NCI-H774 (cell line): ENCODE measurements around the gene CHCHD4.
"Not testable (repeated sequence)": the region's sequence is repeated elsewhere in the genome, so short reads cannot be mapped to it uniquely, and the experiment has no call there.

ENCODE experiments used
- DNase-seq: peaks from one replicate; lab custom pipeline; 2025; lab: John Stamatoyannopoulos, UW

The CHCHD4 gene

DNA sequence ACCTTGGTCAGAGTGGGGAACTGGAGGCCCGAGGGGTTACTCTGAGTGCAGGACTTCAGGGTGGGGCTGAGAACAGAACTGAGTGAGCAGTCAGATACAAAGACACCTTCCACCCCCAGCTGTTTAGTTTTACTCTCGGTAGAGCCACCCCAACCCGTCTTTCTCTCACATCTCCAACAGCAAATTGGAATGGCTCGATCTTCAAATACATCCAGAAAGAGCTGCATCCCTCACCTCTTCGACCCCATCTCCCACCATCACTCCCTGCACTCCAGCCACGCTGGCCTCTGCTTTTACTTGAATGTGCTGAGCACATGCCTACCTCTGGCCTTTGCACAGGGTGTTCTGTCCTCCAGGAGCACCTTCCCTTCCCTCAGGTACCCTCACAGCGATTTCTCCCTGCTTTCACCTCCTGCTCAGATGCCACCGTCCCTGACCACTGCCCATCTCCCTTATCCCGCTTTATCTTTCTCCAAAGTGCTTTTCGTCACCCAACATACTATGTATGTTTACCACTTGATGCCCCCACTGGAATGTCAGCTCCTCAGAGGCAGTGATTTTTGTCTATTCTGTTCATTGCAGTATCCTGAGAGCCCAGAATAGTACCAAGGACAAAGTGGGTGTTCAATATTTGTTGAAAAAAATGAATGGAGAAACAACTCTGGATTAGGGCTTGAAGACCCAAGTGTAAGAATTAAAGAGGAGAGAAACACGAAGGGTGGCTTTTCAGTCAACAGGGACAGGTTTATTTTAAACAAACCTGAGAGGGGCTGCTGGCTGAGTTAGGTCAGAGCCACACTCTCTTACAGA, 4.4 kb downstream of the CHCHD4 start:
- no peak for DNase-seq

- no peak for DNase-seq
Measured at GRCh38 chr3:14119651-14120050, 5.0 kb downstream of the CHCHD4 start.

- DNase-seq: no peak
Measured at GRCh38 chr3:14118400-14119381, 6.0 kb downstream of the CHCHD4 start.

DNA sequence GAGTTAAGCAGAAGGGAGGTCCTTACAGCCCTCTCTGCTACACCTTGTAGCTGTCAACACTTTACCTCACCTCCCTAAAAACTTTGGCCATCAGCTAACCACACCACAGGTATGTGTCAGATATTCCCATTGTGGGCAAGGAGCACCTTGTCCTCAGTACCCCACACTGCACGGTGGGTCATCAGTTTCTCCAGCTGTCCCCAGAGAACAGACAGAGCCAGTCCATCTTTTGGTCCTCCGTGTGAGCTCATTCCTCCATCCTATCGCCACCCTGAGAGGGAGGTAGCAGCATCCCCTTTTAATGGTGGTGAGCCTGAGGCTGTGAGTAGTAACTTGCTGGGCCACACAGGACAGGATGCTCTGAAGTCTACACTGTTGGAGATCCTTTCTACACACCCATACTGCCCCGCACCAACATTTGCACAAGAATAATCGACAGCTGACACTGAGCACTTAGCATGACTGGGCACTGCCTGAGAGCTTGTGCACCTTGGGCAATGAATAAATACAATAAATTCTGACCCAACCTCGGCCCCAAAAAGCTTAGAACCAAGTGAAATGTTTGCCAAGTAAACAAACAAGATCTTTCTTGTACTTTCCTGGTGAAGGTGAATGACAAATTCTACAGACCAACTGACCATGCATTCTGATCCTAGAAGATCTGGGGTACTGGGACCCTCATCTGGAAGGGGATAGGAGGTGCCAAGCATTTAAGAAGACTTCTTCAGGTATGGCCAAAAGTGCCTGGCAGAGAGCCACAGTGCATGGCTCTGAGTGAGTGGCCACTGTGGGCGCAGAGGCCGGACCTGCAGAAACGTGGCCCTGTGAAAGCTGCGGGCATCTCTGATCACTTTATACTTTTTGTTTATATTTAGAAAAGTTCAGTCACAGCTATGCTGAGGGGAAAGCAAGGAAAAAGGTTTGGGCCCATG, 6.9 kb downstream of the CHCHD4 start:
- DNase-seq: no peak

DNA sequence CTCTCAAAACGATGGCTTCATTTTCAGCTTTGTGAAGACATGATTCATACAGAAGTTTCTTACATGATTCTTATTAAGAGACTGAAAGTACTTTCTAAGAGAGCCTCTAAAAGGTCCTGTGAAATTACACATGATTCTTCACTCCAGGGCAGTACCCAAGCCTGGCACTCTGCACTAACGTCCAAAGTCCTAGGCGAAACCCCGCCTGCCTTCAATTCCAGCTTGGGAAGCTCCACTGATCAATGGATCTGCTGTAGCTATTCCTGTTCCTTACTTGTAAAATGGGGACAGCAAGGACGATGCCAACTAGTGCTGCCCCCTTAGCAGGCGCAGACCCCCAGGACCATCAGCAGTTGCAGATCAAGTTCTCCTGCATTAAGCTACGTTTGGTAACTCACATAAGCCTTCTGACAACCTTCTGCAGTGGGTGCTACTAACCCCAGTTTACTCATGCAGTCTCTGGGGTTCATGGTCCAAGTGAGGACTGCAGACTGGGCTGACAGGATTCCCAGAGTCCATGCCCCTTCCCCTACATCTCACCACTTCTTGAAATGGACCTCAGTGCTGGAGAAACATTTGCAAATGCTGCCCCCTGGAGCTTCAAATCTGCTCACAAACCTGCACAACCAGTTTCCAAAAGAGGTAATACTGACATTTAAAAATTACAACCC, 10.6 kb downstream of the CHCHD4 start:
- DNase-seq: no peak

- DNase-seq: no peak
Measured at GRCh38 chr3:14110699-14111098, 14.0 kb downstream of the CHCHD4 start.

GRCh38 chr3:14109821-14110220, 14.8 kb downstream of the CHCHD4 start:
- DNase-seq: not testable (repeated sequence)

DNA sequence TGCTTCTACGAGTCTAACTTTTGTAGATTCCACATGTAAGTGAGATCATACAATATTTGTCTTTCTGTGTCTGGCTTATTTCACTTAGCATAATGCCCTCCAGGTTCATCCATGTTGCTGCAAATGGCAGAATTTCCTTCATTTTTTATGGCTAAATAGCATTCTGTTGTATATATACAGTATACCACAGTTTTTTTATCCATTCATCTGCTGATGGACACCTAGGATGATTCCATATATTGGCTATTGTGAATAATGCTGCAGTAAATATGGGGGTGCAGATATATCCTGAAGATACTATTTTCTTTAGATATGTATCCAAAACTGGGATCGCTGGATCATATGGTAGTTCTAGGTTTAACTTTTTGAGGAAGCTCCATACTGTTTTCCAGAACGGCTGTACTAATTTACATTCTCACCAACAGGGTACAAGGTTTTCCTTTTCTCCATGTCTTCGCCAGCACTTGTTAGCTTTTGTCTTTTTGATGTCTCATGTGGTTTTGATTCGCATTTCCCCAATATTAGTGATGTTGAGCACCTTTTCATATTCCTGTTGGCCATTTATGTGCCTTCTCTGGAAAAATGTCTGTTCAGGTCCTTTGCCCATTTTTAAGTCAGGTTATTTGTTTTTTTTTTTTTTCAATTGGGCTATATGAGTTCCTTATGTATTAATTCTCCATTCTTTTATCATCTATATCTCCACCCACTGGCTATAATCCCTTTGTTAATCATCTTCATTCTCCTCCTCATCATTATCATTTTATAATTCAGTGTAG, 26.9 kb downstream of the CHCHD4 start:
- DNase-seq: no peak

DNA sequence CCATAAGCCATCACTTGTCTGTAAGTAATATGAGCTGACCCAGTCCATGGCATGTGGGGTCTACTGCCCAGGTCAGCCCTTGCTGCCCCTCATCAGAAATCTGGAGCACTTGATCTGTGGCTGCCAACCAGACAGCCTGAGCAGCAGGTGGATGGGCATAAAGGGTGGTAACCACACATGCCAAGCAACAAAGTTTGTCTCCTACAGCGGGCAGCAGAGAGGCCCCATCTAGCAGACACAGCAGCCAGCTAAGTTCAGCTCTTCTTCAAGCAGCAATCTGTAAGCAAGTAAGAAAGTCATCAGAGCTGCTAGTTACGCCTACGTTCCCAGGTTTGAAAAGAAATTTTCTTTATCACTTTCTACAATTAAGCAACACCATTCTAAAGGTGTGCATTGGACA, 27.9 kb downstream of the CHCHD4 start:
- no peak for DNase-seq

DNA sequence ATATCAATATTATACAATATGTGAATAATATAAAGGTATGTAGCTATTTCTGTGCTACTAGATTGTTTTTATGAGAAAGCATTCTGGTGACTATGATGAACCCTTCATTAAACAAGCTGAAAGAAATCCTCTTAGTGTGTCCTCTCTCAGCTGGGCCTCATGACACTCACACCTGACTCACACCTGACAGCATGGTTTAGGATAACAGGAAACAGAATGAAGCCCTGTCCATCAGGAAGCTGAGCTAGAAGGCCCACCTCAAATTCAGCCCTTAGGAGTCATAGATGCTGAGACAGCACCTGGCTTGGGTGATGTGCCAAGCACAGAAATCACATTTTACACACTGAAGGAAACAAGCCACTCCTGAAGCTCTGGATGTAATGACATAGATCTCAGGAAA, 30.8 kb downstream of the CHCHD4 start:
- DNase-seq: no peak

DNA sequence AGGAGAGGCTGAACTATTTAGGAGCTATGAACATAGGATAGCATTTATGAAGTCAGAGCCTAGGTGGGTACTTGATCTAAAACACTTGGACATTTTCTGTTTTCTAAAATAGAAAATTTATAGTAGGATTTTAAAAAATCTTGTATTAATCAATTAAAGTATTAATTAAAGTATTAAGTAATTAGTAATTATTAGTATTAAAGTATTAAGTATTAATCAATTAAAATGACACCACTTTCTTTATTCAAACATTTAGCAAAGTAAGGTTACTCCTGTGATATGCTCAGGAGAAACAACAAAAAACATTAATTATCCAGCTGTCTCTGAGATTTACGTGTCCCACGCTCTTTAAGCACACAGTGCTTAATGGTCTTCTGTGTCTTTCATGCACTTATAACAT, 32.2 kb downstream of the CHCHD4 start:
- no peak for DNase-seq

GRCh38 chr3:14091959-14092358, 32.7 kb downstream of the CHCHD4 start:
- not testable (repeated sequence) for DNase-seq

DNA sequence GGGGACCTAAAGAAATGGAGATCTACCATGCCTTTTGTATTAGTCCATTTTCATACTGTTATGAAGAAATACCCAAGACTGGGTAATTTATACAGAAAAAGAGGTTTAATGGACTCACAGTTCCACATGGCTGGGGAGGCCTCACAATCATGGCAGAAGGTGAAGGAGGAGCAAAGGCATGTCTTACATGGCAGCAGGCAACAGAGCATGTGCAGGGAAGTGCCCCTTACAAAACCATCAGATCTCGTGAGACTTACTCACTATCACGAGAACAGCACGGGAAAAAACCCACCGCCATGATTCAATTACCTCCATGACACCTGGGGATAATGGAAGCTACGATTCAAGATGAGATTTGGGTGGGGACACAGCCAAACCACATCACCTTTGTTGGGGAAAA, 37.2 kb downstream of the CHCHD4 start:
- DNase-seq: not testable (repeated sequence)

DNA sequence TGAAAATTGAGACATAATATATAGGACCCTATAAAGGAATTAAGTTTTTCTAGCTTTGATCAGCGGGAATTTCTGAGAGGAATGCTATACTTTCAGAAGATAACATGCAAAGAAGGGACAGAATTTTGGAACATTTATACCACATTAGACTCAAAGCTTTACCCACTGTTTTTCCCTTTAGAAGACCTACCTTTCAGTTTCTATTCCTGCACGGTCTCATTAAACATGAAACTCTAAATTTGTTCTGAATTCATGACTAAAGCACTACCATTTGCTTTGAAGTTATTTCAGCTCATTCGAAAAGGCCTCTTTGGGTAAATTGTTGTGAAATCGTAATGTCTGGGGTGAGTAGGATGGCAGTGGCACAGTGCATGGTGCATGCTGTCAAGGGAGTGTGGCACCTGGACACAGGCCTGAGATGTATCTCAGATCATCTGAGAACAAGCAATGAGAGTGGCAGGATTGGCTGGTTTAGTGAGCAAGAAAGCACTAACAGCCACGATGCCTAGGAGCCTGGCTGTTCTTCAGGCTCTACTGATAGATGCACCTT, 42.5 kb downstream of the CHCHD4 start:
- no peak for DNase-seq

- DNase-seq: no peak
Measured at GRCh38 chr3:14077310-14077709, 47.4 kb downstream of the CHCHD4 start.

GRCh38 chr3:14075233-14075632, 49.4 kb downstream of the CHCHD4 start:
- DNase-seq: not testable (repeated sequence)

DNA sequence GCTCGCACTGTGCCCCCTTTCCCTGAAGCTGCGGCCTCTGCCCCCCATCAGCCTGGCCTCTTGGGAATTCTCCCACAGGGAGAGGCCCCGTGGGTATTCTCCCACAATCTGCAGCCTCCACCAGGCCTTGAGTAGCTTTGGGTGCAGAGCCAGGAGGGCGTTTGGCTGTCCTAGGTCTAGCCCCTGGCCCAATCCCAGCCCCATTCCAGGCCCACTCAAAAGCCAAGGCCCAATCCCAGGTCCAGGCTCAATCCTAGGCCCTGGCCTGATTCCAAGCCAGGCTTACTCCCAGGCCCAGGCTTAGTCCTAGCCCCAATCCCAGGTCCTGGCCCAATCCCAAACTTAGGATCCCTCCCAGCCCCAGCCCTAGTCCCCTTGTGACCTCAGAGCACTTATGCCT, 59.8 kb downstream of the CHCHD4 start:
- DNase-seq: no peak

GRCh38 chr3:14063152-14063551, 61.5 kb downstream of the CHCHD4 start:
- DNase-seq: no peak
